ENCODE data around the gene TBC1D4.
"Not testable (repeated sequence)": the region's sequence is repeated elsewhere in the genome, so short reads cannot be mapped to it uniquely, and the experiment has no call there.

TBC1D4 gene

GRCh38 chr13:75447493-75447892 lies 34.5 kb downstream of the TBC1D4 start:
- no peak for DNase-seq

DNA sequence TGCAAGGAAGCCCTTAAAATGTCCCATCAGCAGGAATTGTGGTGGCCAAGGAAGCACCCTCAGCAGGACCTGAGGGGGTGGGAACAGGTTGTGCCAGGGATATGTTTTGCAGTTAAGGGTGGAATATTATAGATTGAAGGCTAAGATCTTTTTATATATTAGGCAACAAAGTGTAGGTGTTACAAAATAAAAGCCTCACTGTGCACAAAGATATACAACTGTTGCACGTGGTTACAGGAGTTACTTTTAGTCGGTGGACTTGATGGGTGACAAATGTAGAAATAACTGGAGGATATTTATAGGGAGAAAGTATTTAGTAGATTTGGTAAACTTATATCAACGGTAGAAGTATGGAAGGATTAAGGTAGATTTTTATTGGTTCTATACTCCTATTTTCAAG lies 35.1 kb downstream of the TBC1D4 start:
- no peak for DNase-seq

GRCh38 chr13:75445717-75446499 lies 36.1 kb downstream of the TBC1D4 start:
- no peak for DNase-seq

- no peak for DNase-seq
Observed at GRCh38 chr13:75444016-75444415, 38.0 kb downstream of the TBC1D4 start.

GRCh38 chr13:75443356-75443958 lies 38.5 kb downstream of the TBC1D4 start:
- DNase-seq, result no peak

GRCh38 chr13:75442736-75443234 lies 39.2 kb downstream of the TBC1D4 start:
- DNase-seq, result no peak

DNA sequence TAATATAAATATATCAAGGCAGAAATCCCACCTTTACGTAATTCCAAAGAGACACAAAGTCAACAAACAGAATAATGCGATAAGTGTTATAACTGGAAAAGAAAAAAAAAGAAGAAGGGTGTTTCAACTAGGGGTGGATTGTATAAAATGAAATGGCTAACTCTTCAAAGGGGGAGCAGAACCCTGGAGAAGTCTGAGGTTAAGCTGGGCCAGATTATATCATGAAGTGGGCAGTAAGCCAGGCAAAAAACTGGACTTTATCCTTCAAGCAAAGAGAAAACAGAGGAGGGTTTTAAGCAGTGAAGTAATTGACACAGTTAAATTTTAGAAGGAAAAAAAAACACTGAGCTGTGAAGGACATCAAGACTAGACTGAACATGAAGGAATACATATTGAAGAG lies 41.9 kb downstream of the TBC1D4 start:
- peak; percentile 84 for DNase-seq

GRCh38 chr13:75437582-75438318 lies 44.2 kb downstream of the TBC1D4 start:
- DNase-seq, result peak; percentile 47

DNA sequence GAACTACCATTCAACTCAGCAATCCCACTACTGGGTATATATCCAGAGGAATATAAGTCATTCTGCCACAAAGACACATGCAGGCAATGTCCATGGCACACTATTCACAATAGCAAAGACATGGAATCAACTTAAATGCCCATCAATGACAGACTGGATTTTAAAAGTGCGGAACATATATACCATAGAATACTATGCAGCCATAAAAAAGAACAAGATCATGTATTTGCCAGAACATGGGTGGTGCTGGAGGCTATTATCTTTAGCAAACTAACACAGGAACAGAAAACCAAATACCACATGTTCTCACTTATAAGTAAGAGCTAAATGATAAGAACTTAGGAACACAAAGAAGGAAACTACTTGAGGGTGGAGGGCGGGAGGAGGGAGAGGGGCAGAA lies 47.8 kb downstream of the TBC1D4 start:
- not testable (repeated sequence) for DNase-seq

DNA sequence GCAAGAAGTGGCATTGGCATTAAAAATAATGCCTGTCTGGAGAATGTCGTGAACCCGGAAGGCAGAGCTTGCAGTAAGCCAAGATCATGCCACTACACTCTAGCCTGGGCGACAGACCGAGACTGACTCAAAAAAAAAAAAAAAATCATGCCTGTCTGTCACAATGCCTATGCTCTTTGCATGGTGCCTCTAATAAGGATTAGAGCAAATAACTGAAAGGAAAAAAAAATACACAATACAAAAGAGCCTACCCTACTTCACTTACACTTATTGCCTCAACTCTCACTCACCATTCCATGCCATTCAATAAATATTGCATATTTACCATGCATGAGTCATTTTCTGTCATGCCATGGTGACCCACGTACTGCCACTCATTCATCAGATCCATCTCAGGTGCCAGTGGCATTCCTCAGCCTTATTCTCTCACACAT lies 49.1 kb downstream of the TBC1D4 start:
- no peak for DNase-seq

DNA sequence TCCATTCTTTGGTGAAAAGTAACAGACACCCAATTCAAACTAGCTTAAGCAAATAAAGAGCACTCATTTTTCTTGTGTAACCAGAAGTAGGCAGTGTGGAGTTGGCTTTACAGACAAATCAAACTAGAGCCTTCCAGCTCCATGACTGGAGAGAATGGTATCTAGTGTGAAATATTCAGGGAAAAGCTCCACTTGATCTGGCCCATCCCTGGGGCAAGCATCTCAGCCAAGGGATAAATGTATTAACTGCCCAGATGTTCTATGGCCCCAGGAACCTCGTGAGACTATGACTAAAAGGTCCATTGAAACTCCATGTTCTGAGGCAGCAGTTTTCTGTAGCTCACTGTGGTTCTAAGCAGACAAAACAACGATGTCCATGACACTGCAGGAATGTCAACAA lies 49.9 kb downstream of the TBC1D4 start:
- DNase-seq, result no peak

DNA sequence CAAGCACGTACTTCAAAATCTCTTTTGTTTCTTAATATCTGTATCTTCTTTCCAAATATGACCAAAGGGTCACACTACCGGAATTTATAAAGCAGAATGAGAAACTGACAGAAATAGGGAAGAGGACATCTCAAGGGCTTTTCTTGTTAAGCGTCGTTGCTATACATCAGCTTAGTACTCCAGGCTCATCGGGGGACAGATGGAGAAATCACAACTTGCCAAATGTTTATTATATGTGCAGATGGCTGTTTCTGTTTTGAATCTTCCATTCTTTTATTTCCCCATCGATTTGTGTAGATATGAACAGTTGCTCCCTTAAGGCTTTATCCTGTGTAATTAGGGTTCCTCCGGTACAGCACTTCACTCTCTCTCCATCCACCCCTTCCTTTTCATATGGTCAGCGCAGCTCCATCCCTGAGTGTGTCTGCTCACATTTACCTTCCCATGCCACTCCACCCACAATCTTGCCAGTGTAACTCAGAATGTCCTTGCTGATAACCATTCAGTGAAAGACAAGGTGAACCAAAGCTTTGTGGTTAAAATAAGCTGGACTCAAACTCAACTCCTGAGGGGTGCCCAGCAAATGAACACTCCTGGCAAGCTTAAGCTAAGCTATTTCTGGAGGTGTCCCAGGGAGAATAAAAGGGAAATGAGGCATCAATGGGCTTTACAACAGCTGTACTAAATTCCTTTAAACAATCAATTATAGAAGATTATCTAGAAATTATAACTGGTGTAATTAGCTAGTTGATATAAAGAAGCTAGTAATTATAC lies 51.3 kb downstream of the TBC1D4 start:
- no peak for DNase-seq

DNA sequence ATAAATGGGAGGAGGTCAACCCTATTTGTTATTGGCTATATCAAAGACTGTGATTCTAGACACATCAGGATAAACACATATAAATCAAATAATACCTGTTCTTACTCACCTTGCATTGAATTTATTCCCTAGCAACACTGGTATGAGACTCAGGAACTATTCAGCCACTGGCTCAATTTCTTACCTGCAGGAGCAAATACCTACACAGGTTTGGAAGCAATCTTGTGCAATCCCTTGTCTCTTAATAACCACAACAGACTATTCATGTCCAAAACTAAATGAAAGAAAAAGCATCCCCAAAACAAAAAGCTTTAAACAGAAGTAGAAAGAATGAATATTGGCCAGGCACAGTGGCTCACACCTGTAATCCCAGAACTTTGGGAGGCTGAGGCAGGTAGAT lies 55.5 kb downstream of the TBC1D4 start:
- no peak for DNase-seq

- peak; percentile 56 for DNase-seq
Observed at GRCh38 chr13:75425216-75426009, 56.6 kb downstream of the TBC1D4 start.

DNA sequence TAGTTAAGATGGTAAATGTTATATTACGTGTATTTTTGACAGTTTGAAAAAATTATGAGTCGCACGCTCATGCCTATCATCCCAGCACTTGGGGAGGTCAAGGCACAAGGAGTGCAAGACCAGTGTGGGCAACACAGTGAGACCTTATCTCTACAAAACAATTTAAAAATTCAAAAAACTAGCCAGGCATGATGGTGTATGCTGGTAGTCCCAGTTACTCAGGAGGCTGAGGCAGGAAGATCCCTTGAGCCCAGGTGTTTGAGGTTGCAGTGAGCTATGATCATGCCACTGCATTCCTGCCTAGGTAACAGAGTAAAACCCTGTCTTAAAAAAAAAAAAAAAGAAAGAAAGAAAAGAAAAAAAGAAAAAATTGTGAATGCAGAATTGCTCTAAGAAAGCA lies 58.0 kb downstream of the TBC1D4 start:
- no peak for DNase-seq

DNA sequence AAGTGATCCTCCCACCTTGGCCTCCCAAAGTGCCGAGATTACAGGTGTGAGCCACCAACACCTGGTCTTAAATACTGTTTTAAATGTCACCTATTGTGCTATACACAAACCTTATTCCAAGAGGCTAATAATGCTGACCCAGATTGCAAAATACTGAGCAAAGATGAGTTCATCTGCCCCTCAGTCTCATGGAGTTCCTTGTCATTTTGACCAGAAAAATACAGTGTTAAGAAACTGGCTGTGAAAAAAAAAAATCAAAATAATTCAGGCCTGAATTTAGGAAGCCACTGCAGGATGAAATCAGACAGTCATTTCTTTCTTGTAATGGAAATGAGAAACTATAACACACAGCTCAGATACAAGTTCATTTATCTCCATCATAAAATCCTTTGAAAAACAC lies 59.9 kb downstream of the TBC1D4 start:
- DNase-seq, result no peak

DNA sequence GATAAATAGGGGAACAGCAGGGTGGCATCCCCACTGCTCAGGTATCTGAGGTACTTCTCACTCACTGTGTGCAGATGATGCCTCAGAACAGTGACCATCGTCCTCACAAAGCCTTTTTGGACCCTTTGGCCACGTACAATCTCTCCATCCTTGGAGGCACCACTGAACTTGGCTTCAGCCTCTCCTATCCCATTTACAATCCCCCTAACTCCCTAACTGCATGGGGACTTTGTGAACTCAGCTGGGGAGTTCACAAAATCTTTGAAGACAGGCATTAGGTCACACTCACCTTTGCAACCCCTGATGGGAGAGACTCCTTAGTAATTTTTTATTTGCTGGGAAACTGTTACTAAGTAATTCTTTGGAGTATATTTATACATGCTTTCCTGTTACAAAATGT lies 60.8 kb downstream of the TBC1D4 start:
- DNase-seq, result no peak

DNA sequence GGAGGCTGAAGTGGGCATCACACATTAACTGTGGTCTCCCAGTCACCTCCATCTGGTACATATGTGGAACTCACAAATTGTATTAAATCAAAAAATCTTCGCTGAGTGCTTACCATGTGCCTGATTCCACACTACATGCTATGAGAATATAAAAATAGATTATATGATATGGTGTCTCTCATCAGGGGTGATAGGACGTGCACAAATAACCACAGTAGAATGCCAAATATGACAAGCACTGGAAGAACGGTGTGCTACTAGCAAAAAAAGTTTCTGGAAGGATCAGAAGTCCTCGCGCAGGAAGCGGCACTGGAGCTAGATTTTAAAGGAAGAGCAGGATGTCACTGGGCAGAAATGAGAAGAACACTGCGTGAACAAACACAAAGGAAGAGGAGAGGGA lies 62.3 kb downstream of the TBC1D4 start:
- no peak for DNase-seq

DNA sequence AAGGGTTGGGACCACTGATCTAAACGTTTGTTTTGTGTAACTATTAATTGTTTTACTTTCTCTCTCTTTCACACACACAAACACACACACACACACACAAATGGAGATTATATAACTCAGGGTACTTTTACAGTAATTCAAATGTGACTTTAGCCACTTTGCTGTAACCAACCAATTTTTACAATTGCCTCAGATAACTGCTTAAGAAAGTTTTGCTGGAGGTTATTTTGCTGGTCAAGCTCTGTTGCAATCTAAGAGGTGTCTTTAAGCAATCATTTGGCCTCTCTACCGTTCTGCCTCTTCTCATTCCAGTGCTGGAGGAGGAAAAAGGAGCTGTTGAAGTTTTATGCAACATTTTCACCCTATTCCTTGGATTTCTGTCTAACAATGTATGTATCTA lies 63.0 kb downstream of the TBC1D4 start:
- DNase-seq, result peak; percentile 36

DNA sequence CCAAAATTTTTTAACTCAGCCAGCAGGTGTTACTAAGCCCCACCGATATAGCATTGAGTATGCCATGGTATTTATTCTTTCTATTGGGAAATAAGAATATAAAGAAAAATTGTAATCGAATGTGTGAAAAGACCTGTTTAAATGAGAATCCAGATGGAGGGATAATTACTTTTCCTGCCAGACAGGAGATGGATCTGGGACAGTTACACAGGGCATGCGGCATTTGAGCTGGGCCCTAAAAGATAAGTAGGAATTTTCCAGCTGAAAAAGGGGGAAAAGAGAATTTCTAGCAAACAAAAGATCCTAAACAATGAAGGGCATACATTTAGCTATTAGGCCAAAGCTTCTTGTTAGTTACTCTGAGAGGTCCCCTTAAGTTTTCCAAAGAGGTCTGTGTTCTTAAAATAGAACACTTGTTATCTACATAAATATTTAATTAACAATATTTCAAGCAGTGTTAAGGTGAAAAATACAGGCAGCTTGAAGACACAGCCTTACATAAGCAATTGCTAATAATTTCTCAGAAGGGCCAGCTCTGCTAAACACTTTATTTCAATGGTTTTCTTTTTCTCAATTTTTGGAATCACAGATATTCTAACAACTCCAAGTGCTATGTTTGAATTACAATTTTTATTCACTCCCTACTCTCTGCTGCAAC lies 63.7 kb downstream of the TBC1D4 start:
- DNase-seq, result no peak

- no peak for DNase-seq
Observed at GRCh38 chr13:75417656-75418055, 64.3 kb downstream of the TBC1D4 start.

DNA sequence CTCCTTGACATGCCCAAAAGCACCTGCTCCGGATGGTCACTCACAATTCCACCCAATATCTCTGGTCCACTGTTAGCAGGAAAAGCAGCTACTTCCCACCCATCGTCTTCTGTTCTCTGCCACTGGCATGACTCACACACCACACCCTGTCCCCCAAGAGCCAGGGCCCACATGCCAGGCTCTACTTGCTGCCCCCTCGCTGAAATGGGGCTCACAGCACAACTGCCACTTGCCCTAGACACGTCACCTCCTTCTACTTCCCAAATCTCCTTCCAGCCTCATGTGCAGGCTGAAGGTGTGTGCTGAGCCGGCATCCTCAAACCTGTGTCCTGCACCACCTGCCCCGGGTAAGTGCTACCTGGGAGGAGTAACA lies 65.0 kb downstream of the TBC1D4 start:
- DNase-seq, result peak; percentile 34
